Ramos (cell line): ENCODE measurements around the gene YWHAG.
"Not testable (repeated sequence)": the region's sequence is repeated elsewhere in the genome, so short reads cannot be mapped to it uniquely, and the experiment has no call there.

ENCODE experiments used
- in situ Hi-C: fragments of 300-500 bp; cut with MboI; formaldehyde crosslinking; loops from one replicate; pipeline ENCODE4 v1.14.3; 2022; ENCODE audit warnings: low sequenced_read_pairs; ENCODE audit not compliant: unreplicated experiment

YWHAG gene

GRCh38 chr7:76327610-76328009 lies 31.2 kb downstream of the YWHAG start:
- in situ Hi-C loops = no loop called here

DNA sequence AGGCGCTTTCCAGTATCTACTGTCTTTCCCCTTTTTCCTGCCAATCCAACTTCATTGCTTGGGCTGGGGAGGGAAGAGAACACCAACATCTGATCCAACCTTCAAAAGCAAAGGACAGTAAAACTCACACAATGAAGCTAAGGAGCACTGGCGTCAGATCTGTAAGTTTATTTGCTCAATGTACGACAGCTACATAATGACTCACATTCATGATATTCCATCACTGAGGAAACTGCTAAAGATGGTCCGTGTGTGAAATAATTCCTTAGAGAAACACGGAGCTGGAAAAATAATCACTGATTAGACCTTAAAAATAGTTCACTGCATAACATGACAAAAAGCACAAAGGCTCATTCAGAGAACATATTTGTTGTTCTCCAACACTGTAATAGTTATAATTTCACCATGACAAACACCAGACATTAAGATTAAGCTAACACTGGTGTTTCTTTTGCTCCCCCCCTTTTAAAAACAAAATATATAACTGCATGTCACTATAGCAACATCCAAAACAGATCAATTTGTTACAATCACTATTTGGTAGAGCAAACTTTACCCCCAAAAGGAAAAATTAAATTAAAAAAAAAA lies 32.1 kb downstream of the YWHAG start:
- in situ Hi-C loops = no loop called here

GRCh38 chr7:76325811-76326210 lies 33.0 kb downstream of the YWHAG start:
- in situ Hi-C loops = no loop called here

GRCh38 chr7:76325092-76325491 lies 33.7 kb downstream of the YWHAG start:
- in situ Hi-C loops = no loop called here

DNA sequence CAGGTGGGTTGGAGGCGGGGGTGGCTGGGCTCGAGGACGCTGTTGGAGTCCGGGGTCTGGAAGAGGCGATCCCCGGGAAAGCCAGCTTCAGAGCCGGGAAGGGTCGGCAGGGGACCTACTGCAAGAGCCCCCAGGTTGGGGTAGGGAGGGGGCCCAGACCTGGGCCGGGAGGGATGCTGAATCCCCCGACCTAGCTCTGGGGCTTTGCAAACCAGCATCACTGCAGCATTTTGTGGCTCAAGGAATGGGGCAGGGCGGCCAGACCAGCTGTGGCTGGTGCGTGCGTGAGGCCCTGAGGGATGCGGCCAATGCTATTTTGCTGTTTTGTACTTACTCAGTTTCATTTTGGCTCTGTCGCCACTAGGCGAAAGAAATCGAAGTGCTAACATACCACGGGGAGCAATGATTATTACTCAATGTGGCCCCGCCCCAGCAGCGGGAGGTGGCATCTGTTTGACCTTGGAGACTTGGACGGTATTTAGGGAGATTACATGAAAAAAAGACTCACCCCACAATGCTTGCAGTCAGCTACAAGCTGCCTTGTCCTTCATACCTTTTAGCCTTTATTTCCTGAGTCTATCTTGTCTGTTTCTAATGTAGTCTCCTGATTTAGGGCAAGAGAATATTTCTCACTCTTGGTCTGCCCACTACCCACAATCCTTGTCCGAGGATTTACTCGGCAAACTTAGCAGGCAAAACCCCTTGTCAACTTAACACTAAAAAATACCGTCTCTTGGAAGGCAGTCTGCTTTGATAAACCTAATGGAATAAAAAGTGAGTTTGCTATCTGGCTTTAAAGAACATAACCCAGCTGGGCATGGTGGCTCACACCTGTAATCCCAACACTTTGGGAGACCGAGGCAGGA lies 40.1 kb downstream of the YWHAG start:
- in situ Hi-C loops = no loop called here

GRCh38 chr7:76317782-76318487 lies 40.9 kb downstream of the YWHAG start:
- in situ Hi-C loops = no loop called here

DNA sequence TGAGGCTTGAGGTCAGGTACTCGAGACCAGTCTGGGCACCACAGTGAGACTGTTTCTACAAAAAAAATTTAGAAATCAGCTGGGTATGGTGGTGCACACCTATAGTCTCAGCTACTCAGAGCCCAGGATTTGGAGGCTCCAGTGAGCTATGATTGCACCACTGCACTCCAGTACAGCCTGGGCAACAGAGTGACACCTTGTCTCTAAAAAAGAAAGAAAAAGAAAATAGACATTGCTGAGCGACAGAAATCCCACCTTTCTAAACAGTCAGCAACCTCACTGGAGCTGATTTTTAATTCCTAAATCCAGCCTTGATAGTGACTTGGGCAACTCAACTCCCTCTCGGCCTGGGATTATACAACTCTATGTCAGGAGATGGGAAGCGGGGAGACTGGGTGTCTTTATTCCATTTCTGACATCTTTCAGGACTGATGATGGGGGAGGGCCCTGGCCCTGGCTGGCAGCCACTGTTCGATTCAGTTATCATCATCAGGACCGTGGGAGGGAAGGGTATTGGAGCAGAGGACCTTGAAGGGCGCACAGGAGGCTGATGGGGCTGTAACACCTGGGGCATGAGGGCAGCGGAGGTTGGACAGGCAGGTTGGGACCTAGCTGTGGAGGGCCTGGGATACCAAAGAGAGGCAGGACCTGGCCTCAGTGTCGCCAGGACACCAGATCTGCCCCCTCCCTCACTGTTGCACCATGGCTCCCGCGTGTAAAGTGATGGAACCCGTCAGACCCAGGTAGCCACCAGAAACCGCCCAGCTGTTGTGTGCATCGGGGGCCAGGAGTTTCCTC lies 41.6 kb downstream of the YWHAG start:
- in situ Hi-C loops = no loop called here

GRCh38 chr7:76315364-76315763 lies 43.4 kb downstream of the YWHAG start:
- in situ Hi-C loops = no loop called here

- in situ Hi-C loops = loop anchor here (5.0 kb wide), 1 partner anchor 142 kb away; no protein-coding TSS in a partner anchor
Measured at GRCh38 chr7:76314740-76315139, 44.1 kb downstream of the YWHAG start.

DNA sequence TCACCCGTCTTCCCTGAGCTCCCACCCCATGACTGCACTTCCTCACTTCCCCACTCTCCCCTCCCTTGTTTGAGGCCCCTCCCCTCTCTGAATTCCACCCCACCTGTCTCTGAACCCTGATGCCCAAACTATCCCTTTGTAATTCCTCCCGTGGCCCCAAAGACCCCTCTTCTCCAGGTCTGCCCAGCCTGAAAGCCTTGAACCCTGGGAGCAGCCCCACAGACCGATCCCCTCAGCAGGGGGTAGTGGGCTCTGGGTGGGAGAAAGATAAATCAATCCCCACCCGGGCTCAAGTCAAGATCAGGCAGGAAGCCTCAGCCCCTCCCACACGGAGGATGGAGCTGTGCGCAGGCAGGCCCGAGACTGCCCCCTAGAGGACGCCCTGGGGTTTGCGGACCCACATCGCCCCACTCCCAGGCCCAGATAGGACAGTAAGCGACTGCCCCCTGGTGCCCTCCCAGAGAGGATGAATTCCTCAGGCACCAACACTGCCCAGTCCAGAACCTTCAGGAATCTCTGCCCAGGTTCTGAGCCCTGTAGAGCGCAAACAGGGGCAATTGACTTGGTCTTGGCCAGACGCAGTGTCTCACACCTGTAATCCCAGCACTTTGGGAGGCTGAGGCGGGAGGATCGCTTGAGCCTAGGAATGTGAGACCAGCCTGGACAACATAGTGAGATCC lies 44.6 kb downstream of the YWHAG start:
- in situ Hi-C loops = loop anchor here (5.0 kb wide), 1 partner anchor 142 kb away; no protein-coding TSS in a partner anchor

- in situ Hi-C loops = loop anchor here (5.0 kb wide), 1 partner anchor 140 kb away; no protein-coding TSS in a partner anchor
Measured at GRCh38 chr7:76311838-76312237, 47.0 kb downstream of the YWHAG start.

- in situ Hi-C loops = loop anchor here (5.0 kb wide), 1 partner anchor 138 kb away; no protein-coding TSS in a partner anchor
Measured at GRCh38 chr7:76310102-76310957, 48.5 kb downstream of the YWHAG start.

DNA sequence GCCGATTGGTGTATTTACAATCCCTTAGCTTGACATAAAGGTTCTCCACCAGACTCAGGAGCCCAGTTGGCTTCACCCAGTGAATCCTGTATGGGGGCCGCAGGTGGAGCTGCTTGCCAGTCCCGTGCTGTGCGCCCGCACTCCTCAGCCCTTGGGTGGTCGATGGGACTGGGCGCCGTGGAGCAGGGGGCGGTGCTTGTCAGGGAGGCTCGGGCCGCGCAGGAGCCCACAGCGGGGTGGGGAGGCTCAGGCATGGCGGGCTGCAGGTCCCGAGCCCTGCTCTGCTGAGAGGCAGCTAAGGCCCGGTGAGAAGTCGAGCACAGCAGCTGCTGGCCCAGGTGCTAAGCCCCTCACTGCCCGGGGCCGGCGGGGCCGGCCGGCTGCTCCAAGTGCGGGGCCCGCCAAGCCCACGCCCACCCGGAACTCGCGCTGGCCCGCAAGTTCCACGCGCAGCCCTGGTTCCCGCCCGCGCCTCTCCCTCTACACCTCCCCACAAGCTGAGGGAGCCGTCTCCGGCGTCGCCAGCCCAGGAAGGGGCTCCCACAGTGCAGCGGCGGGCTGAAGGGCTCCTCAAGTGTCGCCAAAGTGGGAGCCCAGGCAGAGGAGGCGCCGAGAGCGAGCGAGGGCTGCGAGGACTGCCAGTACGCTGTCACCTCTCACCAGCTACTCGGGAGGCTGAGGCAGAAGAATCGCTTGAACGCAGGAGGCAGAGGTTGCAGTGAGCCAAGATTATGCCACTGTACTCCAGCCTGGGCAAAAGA lies 49.3 kb downstream of the YWHAG start:
- in situ Hi-C loops = loop anchor here (5.0 kb wide), 1 partner anchor 137 kb away; no protein-coding TSS in a partner anchor

DNA sequence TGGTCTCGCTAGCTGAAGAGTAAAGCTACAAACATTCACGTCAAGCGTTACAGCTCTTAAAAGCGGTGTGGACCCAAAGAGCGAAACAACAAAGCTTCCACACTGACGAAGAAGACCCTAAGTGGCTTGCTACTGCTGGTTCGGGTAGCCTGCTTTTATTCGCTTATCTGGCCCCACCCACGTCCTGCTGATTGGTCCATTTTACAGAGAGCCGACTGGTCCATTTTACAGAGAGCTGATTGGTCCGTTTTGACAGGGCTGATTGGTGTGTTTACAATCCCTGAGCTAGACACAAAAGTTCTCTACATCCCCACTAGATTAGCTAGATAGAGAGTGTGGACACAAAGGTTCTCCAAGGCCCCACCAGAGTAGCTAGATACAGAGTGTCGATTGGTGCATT lies 49.9 kb downstream of the YWHAG start:
- in situ Hi-C loops = not testable (repeated sequence)

DNA sequence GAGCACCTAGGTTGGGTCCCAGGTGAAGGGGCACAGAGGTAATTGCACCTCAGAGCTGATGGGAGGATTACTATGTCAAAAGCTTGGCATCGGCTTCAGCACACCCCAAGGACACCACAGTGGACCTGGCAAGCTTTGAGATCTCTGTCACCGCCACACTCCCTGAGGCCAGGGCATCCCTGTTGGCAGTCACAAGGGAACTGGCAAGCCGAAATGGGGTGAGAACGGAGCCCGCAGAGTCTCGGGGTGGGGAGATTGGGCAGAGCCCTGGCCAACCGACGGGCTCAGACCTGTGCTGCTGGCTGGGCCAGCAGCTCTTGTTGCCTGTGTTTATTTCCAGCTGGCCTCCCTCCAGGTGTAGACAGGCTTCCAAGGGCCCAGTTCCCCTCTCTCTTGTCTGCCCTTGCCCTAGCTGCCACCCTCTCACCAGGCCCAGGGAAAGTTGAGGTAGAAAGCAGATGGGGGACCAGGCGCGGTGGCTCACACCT lies 53.9 kb downstream of the YWHAG start:
- in situ Hi-C loops = no loop called here

- in situ Hi-C loops = no loop called here
Measured at GRCh38 chr7:76303202-76304147, 55.3 kb downstream of the YWHAG start.
